ENCODE measurements around the gene HES4. TPM values are rescaled to one million over a fixed set of nuclear protein-coding genes. Genes with fewer than 3 reads are reported as not detected.

HES4 gene
- polyA plus RNA-seq, 3 donors = 11.3 to 22.9 (median 14.2) TPM

GRCh38 chr1:963746-964525, 36.0 kb downstream of the HES4 start:
- WGBS, 3 donors = 92 to 94% (median 93%) methylated on average over 41 to 47 of the region's 47 CpGs
- no peak overlapping the region for H3K27ac ChIP-seq (ENCODE audit: low read depth, low read length)

DNA sequence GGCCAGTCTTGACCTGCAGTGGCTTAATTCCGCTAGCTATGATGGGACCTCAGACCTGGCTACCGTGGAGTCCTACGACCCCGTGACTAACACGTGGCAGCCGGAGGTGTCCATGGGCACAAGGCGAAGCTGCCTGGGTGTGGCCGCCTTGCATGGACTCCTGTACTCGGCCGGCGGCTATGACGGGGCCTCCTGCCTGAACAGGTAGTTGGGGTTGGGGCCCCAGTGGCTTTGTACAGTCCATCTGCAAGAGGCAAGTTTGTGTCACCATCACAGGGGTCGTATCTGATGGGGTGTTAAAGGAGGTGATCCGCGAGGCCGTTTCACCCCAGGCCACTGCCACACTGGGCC, 36.6 kb downstream of the HES4 start:
- WGBS, 3 donors = 88 to 91% (median 91%) methylated on average over 16 of the region's 16 CpGs

GRCh38 chr1:962381-963300, 37.3 kb downstream of the HES4 start:
- no peak overlapping the region for H3K27ac ChIP-seq (ENCODE audit: low read depth, low read length)
- 94 to 97% (median 95%) methylated on average over 52 to 57 of the region's 57 CpGs for WGBS, 3 donors

More for the DNA sequence above, 36.6 kb downstream of the HES4 start:
- no peak overlapping the region for H3K27ac ChIP-seq (ENCODE audit: low read depth, low read length)

DNA sequence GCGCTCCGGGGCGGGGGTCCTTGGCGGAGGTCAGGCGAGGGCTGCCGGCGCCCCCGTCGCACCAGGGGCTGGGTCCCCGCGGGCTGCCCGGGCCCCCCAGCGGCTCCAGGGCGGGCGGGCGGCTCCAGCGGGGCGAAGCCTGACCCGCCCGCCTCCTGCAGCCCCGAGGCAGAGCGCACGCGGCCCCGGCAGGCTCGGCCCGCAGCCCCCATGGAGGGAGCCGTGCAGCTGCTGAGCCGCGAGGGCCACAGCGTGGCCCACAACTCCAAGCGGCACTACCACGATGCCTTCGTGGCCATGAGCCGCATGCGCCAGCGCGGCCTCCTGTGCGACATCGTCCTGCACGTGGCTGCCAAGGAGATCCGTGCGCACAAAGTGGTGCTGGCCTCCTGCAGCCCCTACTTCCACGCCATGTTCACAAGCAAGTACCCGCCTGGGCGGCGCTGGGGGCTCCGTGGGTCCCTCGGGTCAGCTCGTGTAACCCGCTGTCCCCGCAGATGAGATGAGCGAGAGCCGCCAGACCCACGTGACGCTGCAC, 38.7 kb downstream of the HES4 start:
- WGBS, 3 donors = 36 to 40% (median 37%) methylated on average over 53 to 56 of the region's 56 CpGs
- no peak overlapping the region for H3K27ac ChIP-seq (ENCODE audit: low read depth, low read length)

- no peak within 1 kb of the TSS for H3K27ac ChIP-seq (ENCODE audit: low read depth, low read length)
These were observed 39.4 kb downstream of the HES4 start, which contains the start of gene KLHL17 for GRCh38 chr1:960363-961131. Gene KLHL17, plus strand, starts transcription at chr1:960584. Its CDS starts 110 bp downstream, at chr1:960694.

DNA sequence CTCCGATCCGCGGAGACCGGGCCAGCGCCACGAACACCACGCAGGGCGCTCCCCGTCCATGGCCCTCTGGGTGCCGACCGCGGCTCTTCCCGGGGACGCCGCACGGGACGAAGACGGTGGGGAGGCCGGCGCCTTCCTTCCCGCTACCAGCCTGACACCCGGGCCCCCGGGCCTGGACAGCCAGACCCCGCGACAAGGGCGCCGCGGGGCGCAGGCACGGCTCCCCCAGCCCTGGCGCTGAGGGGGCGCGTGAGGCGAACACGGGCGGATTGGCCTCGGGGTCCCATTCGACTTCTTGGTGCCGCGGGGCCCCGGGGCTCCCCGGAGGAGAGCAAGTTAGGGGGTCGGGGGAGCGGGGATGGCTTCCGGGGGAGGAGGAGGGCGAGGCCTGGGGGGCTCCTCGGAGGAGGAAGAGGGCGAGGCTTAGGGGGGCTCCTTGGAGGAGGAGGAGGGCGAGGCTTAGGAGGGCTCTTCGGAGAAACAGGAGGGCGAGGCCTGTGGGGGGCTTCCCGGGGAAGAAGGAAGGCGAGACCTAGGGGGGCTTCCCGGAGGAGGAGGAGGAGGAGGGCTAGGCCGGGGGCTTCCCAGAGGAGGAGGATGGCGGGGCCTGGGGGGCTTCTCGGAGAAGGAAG, 40.0 kb downstream of the HES4 start:
- WGBS, 3 donors = 23 to 30% (median 25%) methylated on average over 48 to 57 of the region's 57 CpGs
- no peak overlapping the region for H3K27ac ChIP-seq (ENCODE audit: low read depth, low read length)

More at GRCh38 chr1:960363-961131, 39.4 kb downstream of the HES4 start, which contains the start of gene KLHL17:
- 0 to 1% (median 0%) methylated on average over 54 to 108 of the region's 109 CpGs for WGBS, 3 donors

DNA sequence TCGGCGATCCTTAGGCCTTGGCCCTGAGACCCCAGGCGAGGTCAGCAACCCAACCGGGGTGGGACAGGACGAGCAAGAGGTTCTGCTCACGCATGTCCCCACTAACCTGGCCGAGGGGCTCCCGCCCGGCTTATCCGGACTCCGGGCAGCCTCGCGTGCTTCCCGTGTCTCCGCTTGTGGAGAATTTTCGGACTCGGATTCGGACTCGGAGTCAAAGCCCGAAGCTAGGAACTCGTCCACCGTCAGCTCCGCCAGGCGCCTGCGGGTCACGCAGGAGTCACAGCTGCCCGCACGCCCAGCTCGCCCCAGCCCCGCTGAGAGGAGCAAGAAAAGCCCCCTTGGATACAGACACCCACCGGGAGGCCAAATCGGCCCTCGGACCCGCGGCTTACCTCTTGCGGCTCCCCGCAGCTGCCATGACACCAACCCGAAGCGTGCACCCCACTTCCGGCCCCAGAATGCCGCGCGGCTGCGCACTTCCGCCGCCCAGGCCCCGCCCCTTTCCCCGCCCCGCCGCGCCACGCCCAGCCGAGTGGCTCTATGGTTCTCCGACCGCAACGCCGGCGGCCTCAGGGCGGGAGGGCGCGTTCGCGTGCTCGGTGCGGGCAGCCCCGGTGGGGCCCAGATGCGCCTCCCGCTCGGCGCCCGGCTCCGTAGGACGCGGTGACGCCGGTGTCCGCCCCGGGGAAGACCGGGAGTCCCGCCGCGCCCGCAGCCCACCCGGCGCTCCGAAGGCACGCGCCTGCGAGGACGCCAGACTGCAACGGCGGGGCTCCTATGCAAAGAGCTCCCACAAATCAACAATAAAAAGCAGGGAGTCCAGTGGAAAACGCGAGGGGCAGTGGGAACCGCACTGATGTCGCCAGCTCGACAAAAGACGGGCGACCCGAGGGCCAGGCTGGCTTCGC, 40.8 kb downstream of the HES4 start, which contains the start of gene NOC2L:
TSS of gene NOC2L (minus strand) at position 434 of the 908 bp plus-strand sequence. CDS start at position 418, 16 bp downstream.
- 6 to 8% (median 8%) methylated on average over 78 to 100 of the region's 101 CpGs for WGBS, 3 donors
- H3K27ac ChIP-seq (ENCODE audit: low read depth, low read length) = no peak within 1 kb of the TSS

GRCh38 chr1:956636-957035, 43.3 kb downstream of the HES4 start:
- no peak overlapping the region for H3K27ac ChIP-seq (ENCODE audit: low read depth, low read length)
- 88 to 92% (median 89%) methylated on average over 11 of the region's 11 CpGs for WGBS, 3 donors

GRCh38 chr1:955474-955873, 44.4 kb downstream of the HES4 start:
- no peak overlapping the region for H3K27ac ChIP-seq (ENCODE audit: low read depth, low read length)
- 45 to 68% (median 64%) methylated on average over 6 of the region's 6 CpGs for WGBS, 3 donors

DNA sequence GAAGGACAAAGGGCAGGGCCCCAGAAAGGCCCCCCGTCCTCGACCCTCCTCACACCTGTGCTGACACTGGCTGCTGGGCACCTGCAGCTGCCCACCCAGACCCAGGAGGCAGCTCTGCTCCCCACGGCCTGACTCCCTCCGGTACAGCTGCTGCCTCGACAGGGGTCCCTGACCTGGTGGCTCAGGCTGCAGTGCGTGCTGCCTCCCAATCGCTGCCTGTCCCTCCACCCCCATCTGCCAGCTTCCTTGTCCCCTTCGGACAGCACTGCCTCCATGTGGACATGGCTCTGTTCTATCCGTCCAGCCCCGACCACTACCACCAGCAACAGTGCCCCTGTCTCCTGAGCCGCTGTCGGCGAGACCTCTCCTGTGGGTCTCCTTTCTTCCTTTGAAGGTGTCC, 45.0 kb downstream of the HES4 start:
- no peak overlapping the region for H3K27ac ChIP-seq (ENCODE audit: low read depth, low read length)
- WGBS, 3 donors = 83 to 91% (median 91%) methylated on average over 13 of the region's 13 CpGs

- H3K27ac ChIP-seq (ENCODE audit: low read depth, low read length) = no peak overlapping the region
- 91 to 92% (median 91%) methylated on average over 31 to 32 of the region's 32 CpGs for WGBS, 3 donors
These were observed 46.2 kb downstream of the HES4 start for GRCh38 chr1:953524-954320.

DNA sequence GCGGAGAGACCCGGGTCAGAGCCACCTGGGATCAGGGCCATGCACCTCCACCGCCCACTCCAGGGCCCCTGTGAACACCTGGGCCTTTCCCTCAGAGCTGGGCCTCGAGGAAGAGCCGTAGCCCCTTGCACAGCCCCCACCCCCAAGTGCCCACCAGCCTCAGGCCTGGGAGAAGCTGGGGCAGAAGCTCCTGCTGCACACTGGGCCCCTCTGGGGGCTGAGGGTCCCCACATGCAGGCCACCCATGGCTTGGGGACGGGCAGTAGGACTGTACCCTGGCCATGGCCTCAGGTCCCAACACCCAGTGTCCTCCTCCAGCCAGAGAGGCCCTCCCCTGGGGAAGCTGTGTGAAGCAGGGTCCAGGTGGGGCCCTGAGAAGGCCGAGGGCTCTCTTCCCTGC, 47.3 kb downstream of the HES4 start:
- 79 to 93% (median 89%) methylated on average over 7 of the region's 7 CpGs for WGBS, 3 donors
- H3K27ac ChIP-seq (ENCODE audit: low read depth, low read length) = no peak overlapping the region

DNA sequence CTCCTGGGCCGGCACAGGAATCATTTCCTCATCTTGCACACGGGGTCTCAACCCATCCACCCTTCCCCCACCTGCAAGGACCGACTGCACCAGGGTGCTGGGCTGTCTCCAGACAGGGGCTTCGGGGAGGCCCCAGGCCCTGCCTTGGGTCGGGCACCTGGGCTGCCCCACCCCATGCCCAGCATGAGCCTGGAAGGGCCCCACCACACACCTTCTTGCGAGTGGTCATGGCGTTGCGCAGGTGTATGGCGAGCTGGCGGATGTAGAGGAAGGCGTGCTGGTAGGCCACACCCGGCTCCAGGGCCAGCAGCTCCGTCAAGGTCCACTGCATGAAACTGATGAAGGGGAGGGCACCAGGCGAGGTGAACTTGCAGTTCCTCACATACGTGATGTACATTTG, 47.7 kb downstream of the HES4 start:
- WGBS, 3 donors = 91 to 94% (median 92%) methylated on average over 15 of the region's 15 CpGs

DNA sequence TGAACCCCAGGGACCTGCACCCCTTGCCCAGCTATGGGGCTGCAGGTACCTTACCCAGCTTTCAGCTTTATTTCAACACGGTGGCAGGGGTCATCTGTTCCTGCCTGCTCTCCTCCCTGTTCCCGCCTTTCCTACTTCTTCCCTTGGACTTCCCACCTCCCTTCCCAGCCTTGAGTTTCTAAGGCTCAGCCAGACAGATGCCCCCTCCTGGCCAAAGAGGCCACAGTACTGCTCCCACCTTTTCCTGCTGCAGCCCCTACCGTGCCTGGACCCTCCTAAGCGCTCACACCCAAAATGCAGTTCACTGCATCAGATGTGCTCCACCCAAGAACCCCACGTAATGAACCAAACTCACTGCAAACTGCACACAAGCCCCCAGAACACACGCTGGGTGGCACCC, 48.5 kb downstream of the HES4 start:
- 76 to 82% (median 77%) methylated on average over 6 of the region's 6 CpGs for WGBS, 3 donors
- H3K27ac ChIP-seq (ENCODE audit: low read depth, low read length) = no peak overlapping the region

More for the DNA sequence above, 47.7 kb downstream of the HES4 start:
- H3K27ac ChIP-seq (ENCODE audit: low read depth, low read length) = no peak overlapping the region

- WGBS, 3 donors = 95% methylated on average over 22 to 23 of the region's 23 CpGs
- H3K27ac ChIP-seq (ENCODE audit: low read depth, low read length) = no peak overlapping the region
These were observed 49.0 kb downstream of the HES4 start for GRCh38 chr1:950881-951280.

- WGBS, 3 donors = 87 to 96% (median 93%) methylated on average over 9 of the region's 9 CpGs
- no peak overlapping the region for H3K27ac ChIP-seq (ENCODE audit: low read depth, low read length)
These were observed 49.6 kb downstream of the HES4 start for GRCh38 chr1:950268-950667.

All from adipose tissue (tissue), 3 donors.